HCT116 (cell line): ENCODE measurements around the gene CYTH2. TPM values are rescaled to one million over a fixed set of nuclear protein-coding genes. Genes with fewer than 3 reads are reported as not detected.

Source experiments
- ATAC-seq: fragments of 200-7000 bp; cut with Tn5 transposase; 2 replicates; pipeline ENCODE4 v1.9.1; 2020; ENCODE audit warnings: mild to moderate bottlenecking, moderate library complexity
- BruUV-seq: library from RNA; stranded (reverse); fragments of 400-500 nt; replicated peaks from 2 replicates; lab custom pipeline; 2021; lab: Mats Ljungman, UMichigan
- CTCF ChIA-PET: fragments of 300-600 bp; sonication (Branson Sonifier 250); formaldehyde crosslinking; loops from one replicate; lab custom pipeline; 2021; ENCODE audit warnings: antibody characterized with exemption; lab: Charles Lee
- POLR2A ChIA-PET: fragments of 300-600, 350-600 bp; sonication (Branson Sonifier 250); formaldehyde crosslinking; loops from one replicate; lab custom pipeline; 2021; ENCODE audit warnings: antibody characterized with exemption; lab: Charles Lee
- RAD21 ChIA-PET, 2 experiments: fragments of 300-600 bp; sonication (Branson Sonifier 250); formaldehyde crosslinking; loops; one replicate each; lab custom pipeline; 2023; ENCODE audit warnings: low total read pairs in 2 of 2; ENCODE audit not compliant: uncharacterized antibody in 2 of 2, unreplicated experiment in 2 of 2, low non-redundant PET in 1 of 2; lab: Charles Lee
- DNase-seq: peaks from one replicate; pipeline ENCODE4 v3.0.0-alpha.2; 2010; ENCODE audit warnings: low read depth, low spot score
- H2AFZ ChIP-seq: fragments of 200-600 bp; shearing (Covaris generic), sonication (generic); 2 replicates; pipeline ENCODE4 v1.6.1; 2017; ENCODE audit warnings: low read depth, mixed run types, mixed read lengths, antibody characterized with exemption, low read length; ENCODE audit not compliant: poor library complexity, severe bottlenecking
- H3K27ac ChIP-seq: 2 replicates; pipeline ENCODE4 v1.5.1; 2012; ENCODE audit warnings: low read depth, low read length
- H3K27me3 ChIP-seq: fragments of 200-600 bp; sonication (generic); 2 replicates; pipeline ENCODE4 v1.6.1; 2016; ENCODE audit warnings: mixed run types, low read length, mixed read lengths; ENCODE audit not compliant: insufficient read depth
- H3K36me3 ChIP-seq, 2 experiments: fragments of 200-500 bp in 1 of 2; fragments of 200-600 bp in 1 of 2; sonication (Bioruptor generic) in 1 of 2; sonication (generic) in 1 of 2; 2 replicates each; pipeline versions ENCODE4 v1.5.1 to v1.6.1; 2014 to 2016; ENCODE audit warnings: low read length in 2 of 2, inconsistent platforms in 1 of 2, mixed read lengths in 1 of 2, mixed run types in 1 of 2; ENCODE audit not compliant: insufficient read depth in 2 of 2, control insufficient read depth in 1 of 2
- H3K4me1 ChIP-seq, 2 experiments: fragments of 200-600 bp in 1 of 2; sonication (generic) in 1 of 2; 2 replicates each; pipeline versions ENCODE4 v1.5.1 to v1.6.1; 2012 to 2017; ENCODE audit warnings: low read length in 2 of 2, inconsistent platforms in 1 of 2, mild to moderate bottlenecking in 1 of 2, mixed read lengths in 1 of 2, mixed run types in 1 of 2, moderate library complexity in 1 of 2; ENCODE audit not compliant: insufficient read depth in 2 of 2, control insufficient read depth in 1 of 2
- H3K4me2 ChIP-seq: fragments of 200-600 bp; sonication (generic); 2 replicates; pipeline ENCODE4 v1.6.1; 2017; ENCODE audit warnings: mixed run types, low read length, mixed read lengths
- H3K4me3 ChIP-seq, 2 experiments: fragments of 200-600 bp in 1 of 2; sonication (generic) in 1 of 2; replicated peaks in 1 of 2; 2 replicates each; pipeline ENCODE4 v1.5.1; 2011 to 2016; ENCODE audit warnings: low read length in 2 of 2, control low read depth in 1 of 2, low read depth in 1 of 2, mild to moderate bottlenecking in 1 of 2, mixed read lengths in 1 of 2, mixed run types in 1 of 2
- H3K79me2 ChIP-seq: fragments of 200-600 bp; sonication (generic); 2 replicates; pipeline ENCODE4 v1.6.1; 2017; ENCODE audit warnings: mild to moderate bottlenecking, mixed run types, low read length, moderate library complexity, mixed read lengths; ENCODE audit not compliant: insufficient read depth
- H3K9ac ChIP-seq: fragments of 200-600 bp; sonication (generic); 2 replicates; pipeline ENCODE4 v1.6.1; 2016; ENCODE audit warnings: low read length, mixed read lengths
- H3K9me2 ChIP-seq: fragments of 200-600 bp; sonication (generic), shearing (Covaris generic); 2 replicates; pipeline ENCODE4 v1.6.1; 2017; ENCODE audit warnings: mixed run types, mild to moderate bottlenecking, moderate library complexity; ENCODE audit not compliant: insufficient read depth
- H3K9me3 ChIP-seq, 2 experiments: fragments of 200-500 bp in 1 of 2; fragments of 200-600 bp in 1 of 2; sonication (Bioruptor generic) in 1 of 2; sonication (generic) in 1 of 2; 2 replicates each; pipeline ENCODE4 v1.6.1; 2014 to 2017; ENCODE audit warnings: low read length in 2 of 2, mixed read lengths in 2 of 2, inconsistent platforms in 1 of 2, low read depth in 1 of 2, mild to moderate bottlenecking in 1 of 2, mixed run types in 1 of 2, moderate library complexity in 1 of 2; ENCODE audit not compliant: control insufficient read depth in 1 of 2, insufficient read depth in 1 of 2
- H4K20me1 ChIP-seq: fragments of 200-600 bp; sonication (generic), shearing (Covaris generic); 2 replicates; pipeline ENCODE4 v1.6.1; 2017; ENCODE audit warnings: mixed run types, mild to moderate bottlenecking, moderate library complexity; ENCODE audit not compliant: insufficient read depth
- EZH2 ChIP-seq: fragments of 200-600 bp; sonication (generic); IDR thresholded peaks from 2 replicates; pipeline ENCODE4 v1.6.1; 2017; ENCODE audit warnings: antibody characterized with exemption, mixed run types
- EZH2phosphoT487 ChIP-seq: fragments of 200-600 bp; IDR thresholded peaks from 2 replicates; pipeline ENCODE4 v1.6.1; 2018; ENCODE audit warnings: antibody characterized with exemption, borderline replicate concordance
- FOSL1 ChIP-seq: IDR thresholded peaks from 2 replicates; pipeline ENCODE4 v1.6.1; 2012; ENCODE audit warnings: low read depth
- JUND ChIP-seq: IDR thresholded peaks from 2 replicates; pipeline ENCODE4 v1.6.1; 2012
- POLR2A ChIP-seq: IDR thresholded peaks from 2 replicates; pipeline ENCODE4 v1.7.0; 2011; ENCODE audit warnings: borderline replicate concordance; ENCODE audit not compliant: insufficient read depth, insufficient read length; ENCODE audit errors: extremely low read depth
- SIN3A ChIP-seq: IDR thresholded peaks from 2 replicates; pipeline ENCODE4 v1.6.1; 2012; ENCODE audit warnings: low read depth
- TCF7L2 ChIP-seq: IDR thresholded peaks from 2 replicates; pipeline ENCODE4 v1.7.0; 2011; ENCODE audit warnings: borderline replicate concordance, inconsistent platforms; ENCODE audit not compliant: insufficient read depth, insufficient read length; ENCODE audit errors: extremely low read depth
- intact Hi-C: fragments of 100-400 bp; cut with micrococcal nuclease; formaldehyde crosslinking; loops from 2 replicates; pipeline ENCODE4 v1.10.0; 2022
- total RNA-seq: library from RNA; stranded (reverse); gene quantifications from one replicate; pipeline ENCODE4 v1.2.1, GENCODE V29; 2021; ENCODE audit not compliant: unreplicated experiment
- TF ChIP-seq, protein P1 (sequence below): IDR thresholded peaks from 2 replicates; pipeline ENCODE4 v1.6.1; 2011; ENCODE audit warnings: mild to moderate bottlenecking, low read length, moderate library complexity; ENCODE audit not compliant: insufficient replicate concordance; ENCODE audit errors: extremely low read depth
- TF ChIP-seq, protein P2 (sequence below), 3 experiments: fragments of 200-600 bp in 1 of 3; sonication (generic) in 1 of 3; IDR thresholded peaks in 2 of 3; conservative IDR thresholded peaks in 1 of 3; 2 replicates each; pipeline ENCODE4 v1.5.1; 2012 to 2017; ENCODE audit warnings: low read depth in 2 of 3, low read length in 2 of 3, antibody characterized with exemption in 1 of 3, borderline replicate concordance in 1 of 3, control low read depth in 1 of 3, mild to moderate bottlenecking in 1 of 3, mixed read lengths in 1 of 3, mixed run types in 1 of 3, moderate library complexity in 1 of 3; ENCODE audit not compliant: insufficient read depth in 1 of 3
- TF ChIP-seq, protein P3 (sequence below): IDR thresholded peaks from 2 replicates; pipeline ENCODE4 v1.6.1; 2012

CYTH2 gene
- total RNA-seq, 1 experiment from 2014 or later = 75.3 TPM

DNA sequence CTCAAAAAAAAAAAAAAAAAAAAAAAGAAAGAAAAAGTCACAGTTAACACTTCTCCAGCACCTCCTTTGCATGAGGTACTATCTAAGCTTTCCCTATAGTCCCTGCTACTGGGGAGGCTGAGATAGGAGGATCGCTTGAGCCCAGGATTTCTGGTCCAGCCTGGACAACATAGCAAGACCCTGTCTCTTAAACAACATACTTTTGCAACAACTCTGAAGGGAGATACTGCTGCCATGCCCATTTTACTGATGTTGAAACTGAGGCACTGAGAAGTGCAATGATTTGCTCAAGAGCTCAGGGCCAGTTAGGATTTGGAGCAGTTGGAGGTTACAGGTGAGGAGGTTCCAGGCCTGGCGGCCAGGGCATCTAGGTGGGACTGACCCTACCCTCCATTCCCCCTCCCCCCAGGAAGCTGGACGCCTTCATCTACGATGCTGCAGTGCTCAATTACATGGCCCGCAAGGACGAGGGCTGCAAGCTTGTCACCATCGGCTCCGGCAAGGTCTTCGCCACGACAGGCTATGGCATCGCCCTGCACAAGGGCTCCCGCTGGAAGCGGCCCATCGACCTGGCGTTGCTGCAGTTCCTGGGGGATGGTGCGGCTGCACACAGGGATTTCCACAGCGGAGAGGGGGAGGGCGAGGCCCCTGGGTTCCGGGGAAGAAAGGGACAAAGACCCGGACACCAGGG lies 27.7 kb upstream of the CYTH2 start:
- BruUV-seq = no TSS peak
- ChIA-PET RAD21 (no interaction called here), CTCF (no interaction called here), POLR2A (no interaction called here)
- ATAC-seq (no peak), DNase-seq (no peak)
- H3K4me3 ChIP-seq = no peak overlapping the region
- H3K27ac ChIP-seq = no peak overlapping the region
- no peaks in the 10 kb centered on the region for H4K20me1 ChIP-seq
- H3K9me2 ChIP-seq = no peaks in the 10 kb centered on the region
- H2AFZ ChIP-seq = no peak overlapping the region
- no peak overlapping the region for H3K4me2 ChIP-seq
- no peak for TF ChIP-seq SIN3A
- no peak for TF ChIP-seq JUND
- TF ChIP-seq EZH2 = no peak
- TF ChIP-seq, protein P1, sequence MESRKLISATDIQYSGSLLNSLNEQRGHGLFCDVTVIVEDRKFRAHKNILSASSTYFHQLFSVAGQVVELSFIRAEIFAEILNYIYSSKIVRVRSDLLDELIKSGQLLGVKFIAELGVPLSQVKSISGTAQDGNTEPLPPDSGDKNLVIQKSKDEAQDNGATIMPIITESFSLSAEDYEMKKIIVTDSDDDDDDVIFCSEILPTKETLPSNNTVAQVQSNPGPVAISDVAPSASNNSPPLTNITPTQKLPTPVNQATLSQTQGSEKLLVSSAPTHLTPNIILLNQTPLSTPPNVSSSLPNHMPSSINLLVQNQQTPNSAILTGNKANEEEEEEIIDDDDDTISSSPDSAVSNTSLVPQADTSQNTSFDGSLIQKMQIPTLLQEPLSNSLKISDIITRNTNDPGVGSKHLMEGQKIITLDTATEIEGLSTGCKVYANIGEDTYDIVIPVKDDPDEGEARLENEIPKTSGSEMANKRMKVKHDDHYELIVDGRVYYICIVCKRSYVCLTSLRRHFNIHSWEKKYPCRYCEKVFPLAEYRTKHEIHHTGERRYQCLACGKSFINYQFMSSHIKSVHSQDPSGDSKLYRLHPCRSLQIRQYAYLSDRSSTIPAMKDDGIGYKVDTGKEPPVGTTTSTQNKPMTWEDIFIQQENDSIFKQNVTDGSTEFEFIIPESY = no peak
- TF ChIP-seq TCF7L2 = no peak
- TF ChIP-seq FOSL1 = no peak
- TF ChIP-seq, protein P2, sequence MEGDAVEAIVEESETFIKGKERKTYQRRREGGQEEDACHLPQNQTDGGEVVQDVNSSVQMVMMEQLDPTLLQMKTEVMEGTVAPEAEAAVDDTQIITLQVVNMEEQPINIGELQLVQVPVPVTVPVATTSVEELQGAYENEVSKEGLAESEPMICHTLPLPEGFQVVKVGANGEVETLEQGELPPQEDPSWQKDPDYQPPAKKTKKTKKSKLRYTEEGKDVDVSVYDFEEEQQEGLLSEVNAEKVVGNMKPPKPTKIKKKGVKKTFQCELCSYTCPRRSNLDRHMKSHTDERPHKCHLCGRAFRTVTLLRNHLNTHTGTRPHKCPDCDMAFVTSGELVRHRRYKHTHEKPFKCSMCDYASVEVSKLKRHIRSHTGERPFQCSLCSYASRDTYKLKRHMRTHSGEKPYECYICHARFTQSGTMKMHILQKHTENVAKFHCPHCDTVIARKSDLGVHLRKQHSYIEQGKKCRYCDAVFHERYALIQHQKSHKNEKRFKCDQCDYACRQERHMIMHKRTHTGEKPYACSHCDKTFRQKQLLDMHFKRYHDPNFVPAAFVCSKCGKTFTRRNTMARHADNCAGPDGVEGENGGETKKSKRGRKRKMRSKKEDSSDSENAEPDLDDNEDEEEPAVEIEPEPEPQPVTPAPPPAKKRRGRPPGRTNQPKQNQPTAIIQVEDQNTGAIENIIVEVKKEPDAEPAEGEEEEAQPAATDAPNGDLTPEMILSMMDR (IDR thresholded peaks at IDR 0.05 in 2 of 3, conservative IDR thresholded peaks at IDR 0.05 in 1 of 3; ENCODE audit: borderline replicate concordance in 1 of 3, insufficient read depth in 1 of 3, low read depth in 2 of 3, low read length in 2 of 3) = no peak
- TF ChIP-seq EZH2phosphoT487 = no peak
- TF ChIP-seq, protein P3, sequence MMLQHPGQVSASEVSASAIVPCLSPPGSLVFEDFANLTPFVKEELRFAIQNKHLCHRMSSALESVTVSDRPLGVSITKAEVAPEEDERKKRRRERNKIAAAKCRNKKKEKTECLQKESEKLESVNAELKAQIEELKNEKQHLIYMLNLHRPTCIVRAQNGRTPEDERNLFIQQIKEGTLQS = no peak
- no peak for TF ChIP-seq POLR2A
- H3K9ac ChIP-seq = no peak overlapping the region
- peaks cover 7% of the 10 kb centered on the region for H3K79me2 ChIP-seq
- peaks cover 0 to 8% of the 10 kb centered on the region in 2 experiments; a peak in 2 of 4 replicates for H3K36me3 ChIP-seq
- H3K9me3 ChIP-seq = no peaks in the 10 kb centered on the region
- H3K4me1 ChIP-seq = peaks cover 8 to 16% of the 10 kb centered on the region in 2 experiments
- intact Hi-C loops = no loop called here
- no peaks in the 10 kb centered on the region for H3K27me3 ChIP-seq
